ENCODE data around the gene UTP4.
"Not testable (repeated sequence)": the region's sequence is repeated elsewhere in the genome, so short reads cannot be mapped to it uniquely, and the experiment has no call there.

Gene UTP4

DNA sequence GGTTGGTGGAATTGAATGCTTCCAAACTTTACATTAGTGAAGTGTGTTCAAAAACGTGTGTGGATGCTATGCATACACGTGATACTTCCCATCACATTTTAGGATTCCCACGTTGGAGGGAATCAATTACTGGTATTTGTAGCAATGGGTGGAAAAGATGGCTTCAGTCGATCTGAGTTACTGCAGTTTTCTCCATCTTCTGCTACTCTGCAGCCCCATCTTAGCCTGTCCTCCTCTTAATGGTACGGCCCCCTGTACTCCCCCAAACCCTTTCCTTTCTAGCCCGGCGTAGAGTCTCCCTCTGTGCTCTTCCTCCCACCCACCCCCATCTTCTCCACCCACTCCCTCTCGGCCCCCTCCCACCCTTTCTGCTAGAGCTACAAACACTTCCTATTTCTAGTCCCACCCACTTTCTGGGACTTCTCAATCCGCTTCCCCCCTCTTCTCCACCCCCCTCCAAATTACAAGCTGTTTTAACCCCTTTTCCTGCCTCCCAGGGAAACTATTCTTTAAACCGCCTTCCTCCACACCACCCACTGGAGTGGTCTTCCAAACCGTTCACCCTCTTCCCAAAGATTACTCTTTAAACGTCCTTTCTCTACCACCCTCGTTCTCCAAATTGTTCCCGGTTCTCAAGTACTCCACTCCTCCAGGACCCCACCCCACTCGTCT lies 1.1 kb upstream of the UTP4 start:
- no peak for DNase-seq (ENCODE audit: low read depth)

DNA sequence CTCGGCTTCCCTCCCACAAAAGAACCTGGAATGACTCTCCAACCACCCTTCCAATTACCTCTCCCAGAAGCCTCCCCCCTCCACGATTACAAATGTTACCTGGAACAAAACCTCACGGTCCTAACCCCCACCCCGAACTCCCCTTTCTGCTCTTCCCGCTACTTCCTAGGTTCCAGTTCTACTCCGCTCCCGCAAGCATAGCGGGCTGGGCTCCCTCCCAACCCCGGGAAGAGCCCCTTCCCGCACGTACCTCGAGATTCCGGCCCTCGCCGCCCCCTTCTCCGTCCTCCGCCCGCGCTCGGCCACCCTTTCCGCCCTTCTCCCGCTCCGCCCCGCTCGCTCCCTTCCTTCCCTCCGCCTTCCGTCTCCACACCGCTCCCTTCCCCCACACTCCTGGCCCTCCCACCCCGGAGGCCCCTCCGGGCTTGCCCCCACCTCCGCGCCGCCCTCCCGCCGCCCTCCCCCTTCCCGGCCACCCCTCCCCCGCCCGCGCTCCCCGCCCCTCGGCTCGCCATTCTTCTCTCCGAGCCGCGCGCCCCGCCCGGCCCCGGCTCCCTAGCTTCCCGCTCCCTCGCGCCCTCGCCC lies 518 bp upstream of the UTP4 start:
- DNase-seq (ENCODE audit: low read depth), result peak; percentile 65

DNA sequence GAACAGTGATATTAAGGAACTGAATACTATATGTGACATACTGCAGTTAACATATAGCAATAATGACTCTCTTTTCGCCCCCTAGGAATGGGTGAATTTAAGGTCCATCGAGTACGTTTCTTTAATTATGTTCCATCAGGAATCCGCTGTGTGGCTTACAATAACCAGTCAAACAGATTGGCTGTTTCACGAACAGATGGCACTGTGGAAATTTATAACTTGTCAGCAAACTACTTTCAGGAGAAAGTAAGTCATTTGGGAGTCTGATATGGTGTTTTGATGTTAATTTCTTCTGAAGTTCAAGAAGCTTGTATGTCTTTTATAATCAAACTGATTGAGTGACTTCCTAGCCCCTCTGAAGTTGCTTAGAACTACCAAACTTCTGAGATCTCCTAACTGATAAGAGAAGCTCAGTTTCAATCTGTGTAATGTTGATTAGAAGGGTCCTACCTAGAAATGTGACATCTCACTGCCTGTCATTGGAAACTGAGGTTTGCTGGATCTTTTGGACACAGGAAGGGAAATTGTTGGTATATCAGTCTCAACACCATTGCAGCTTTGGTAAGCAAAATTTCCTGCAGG lies 1.0 kb downstream of the UTP4 start:
- DNase-seq (ENCODE audit: low read depth), result no peak

DNA sequence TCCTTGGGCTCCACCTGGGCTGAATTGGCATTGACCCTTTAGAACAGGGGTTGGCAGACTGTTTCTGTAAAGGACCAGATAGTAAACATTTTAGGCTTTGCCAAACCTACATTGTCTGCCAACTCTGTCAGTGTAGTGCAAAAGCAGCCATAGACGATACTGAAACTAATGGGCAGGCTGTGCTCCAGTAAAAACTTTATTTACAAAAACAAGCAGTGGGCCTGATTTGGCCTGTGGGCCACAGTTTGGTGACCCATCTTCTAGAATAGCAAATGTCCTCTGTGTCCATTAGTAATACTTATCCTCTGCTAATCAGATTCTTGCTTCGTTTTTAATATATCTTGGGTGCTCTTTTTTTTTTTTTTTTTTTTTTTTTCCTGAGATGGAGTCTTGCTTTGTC lies 6.2 kb downstream of the UTP4 start:
- no peak for DNase-seq (ENCODE audit: low read depth)

DNA sequence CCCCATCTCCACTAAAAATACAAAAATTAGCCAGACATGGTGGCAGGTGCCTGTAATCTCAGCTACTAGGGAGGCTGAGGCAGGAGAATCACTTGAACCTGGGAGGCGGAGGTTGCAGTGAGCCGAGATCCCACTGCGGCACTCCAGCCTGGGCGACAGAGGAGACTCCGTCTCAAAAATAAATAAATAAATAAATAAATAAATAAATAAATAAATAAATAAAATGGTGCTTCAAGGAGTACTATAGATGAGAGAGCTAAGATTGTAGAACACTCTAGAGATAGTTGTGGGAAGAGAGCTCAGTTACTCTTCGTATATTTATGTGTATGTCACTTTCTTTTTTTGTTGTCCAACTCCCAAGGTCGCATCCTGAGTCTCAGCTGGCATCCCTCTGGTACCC lies 7.0 kb downstream of the UTP4 start:
- DNase-seq (ENCODE audit: low read depth), result not testable (repeated sequence)

DNA sequence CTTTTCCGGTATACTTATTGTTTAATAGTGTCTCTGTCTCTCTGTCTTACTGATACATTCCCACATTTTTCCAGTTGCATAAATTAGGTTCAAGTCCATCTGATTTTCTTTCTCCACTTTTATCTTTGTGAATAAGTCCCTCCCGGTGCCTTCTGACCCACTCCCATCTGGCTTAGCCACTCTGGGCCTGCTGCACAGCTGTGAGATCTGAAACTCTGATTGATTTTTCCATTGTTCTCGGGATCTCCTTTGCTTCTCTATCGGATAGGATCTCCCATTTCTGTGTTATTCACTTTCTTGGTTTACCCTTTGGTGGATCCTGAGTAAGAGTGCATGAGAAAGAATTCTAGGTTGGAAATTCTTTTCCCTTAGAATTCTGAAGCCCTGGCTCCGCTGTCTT lies 8.6 kb downstream of the UTP4 start:
- DNase-seq (ENCODE audit: low read depth), result no peak

DNA sequence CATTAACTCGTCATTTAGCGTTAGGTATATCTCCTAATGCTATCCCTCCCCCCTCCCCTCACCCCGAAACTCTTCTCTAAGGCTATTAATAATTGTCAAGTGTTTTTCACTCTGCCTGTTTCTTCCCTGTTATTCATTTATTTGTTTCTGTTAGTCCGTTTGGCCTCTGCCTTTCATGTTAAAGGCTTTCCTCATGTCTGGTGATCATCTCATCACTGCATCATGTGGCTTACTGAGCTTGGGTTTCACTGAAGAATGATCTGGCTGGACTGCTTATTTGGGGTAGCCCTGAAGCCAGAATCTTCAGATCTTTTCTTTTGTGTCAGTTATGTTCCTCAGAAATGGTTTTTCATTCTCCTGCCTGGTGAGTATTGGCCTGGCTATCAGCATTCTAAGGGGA lies 9.5 kb downstream of the UTP4 start:
- no peak for DNase-seq (ENCODE audit: low read depth)

DNA sequence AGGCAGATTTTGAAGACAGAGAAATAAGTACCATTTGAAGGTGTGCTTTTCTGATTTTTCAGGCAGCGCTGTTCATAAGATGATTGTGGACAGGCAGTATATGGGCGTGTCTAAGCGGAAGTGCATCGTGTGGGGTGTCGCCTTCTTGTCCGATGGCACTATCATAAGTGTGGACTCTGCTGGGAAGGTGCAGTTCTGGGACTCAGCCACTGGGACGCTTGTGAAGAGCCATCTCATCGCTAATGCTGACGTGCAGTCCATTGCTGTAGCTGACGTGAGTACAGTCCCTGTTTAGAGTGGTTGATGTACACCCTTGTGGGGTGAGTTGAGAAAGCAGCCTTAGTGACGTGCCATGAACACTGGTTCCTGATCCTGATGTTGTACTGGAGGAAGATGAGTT lies 10.7 kb downstream of the UTP4 start:
- DNase-seq (ENCODE audit: low read depth), result no peak

DNA sequence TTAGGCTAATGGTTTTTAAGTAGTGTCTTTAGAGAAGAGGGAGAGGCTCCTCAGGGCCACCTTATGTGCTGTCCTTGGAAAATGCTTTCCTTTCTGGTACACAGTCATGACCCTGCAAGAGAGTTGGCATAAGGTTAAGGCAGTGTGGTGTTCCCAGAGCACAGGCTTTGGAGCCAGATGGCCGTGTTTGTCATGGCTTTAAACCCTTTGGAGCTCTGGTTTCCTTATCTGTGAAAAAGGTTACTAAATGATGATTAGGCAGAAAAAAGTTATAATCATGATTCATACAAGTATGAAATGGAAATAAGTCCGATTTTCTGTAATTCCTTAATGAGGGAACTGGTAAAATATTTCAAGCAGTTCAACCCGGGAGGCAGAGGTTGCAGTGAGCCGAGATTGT lies 13.2 kb downstream of the UTP4 start:
- DNase-seq (ENCODE audit: low read depth), result no peak

DNA sequence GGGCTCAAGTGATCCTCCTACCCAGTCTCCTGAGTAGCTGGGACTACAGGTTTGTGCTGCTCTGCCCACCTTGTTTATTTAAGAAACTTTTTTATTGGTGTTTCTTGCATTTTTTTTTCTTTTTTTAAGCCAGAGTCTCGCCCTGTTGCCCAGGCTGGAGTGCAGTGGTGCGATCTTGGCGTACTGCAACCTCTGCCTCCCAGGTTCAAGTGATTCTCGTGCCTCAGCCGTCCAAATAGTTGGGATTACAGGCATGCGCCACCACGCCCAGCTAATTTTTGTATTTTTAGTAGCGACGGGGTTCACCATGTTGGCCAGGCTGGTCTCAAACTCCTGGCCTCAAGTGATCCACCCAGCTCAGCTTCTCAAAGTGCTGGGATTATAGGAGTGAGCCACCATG lies 17.2 kb downstream of the UTP4 start:
- not testable (repeated sequence) for DNase-seq (ENCODE audit: low read depth)

DNA sequence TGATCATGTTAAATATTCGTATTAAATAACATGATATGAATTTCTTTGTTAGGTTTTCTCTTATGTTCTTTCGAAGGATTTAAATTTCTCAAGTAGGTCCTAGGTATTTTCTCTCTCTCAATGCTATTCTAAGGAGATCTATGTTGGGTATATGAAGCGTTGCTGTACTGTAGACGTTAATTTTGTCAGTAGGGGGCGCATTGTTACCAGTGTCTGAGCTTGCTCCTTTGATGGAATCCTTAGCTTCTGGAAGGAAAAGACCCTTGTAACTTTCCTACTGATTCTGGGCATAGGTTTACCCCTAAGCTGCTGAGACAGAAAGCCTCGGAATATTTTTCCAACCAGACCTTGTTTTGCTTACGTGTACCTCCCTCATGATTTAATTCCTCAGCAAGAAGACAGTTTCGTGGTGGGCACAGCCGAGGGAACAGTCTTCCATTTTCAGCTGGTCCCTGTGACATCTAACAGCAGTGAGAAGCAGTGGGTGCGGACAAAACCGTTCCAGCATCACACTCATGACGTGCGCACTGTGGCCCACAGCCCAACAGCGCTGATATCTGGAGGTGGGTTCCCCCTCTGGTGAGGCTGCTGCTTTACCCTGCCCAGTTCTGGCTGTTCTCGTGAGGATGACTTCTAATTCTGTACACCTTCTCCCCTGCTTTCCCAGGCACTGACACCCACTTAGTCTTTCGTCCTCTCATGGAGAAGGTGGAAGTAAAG lies 17.9 kb downstream of the UTP4 start:
- DNase-seq (ENCODE audit: low read depth), result peak; percentile 5

DNA sequence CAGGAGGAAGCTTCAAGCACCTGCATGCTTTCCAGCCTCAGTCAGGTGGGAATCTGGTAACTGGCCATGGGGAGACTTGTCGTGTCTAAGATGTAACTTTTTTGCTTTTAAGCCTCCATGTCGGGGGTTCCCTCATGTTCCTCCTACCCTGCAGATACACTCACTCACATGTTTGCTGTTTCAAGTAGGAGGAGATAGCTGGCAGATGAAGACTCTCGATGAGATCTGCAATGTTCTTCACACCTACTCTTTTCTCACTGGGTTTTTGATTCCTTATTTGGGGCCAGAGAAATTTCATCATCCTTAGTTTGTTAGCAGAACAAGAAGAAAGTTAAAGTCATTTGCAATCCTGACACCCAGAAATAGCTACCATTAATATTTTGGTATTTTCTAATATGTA lies 24.7 kb downstream of the UTP4 start:
- DNase-seq (ENCODE audit: low read depth), result no peak

DNA sequence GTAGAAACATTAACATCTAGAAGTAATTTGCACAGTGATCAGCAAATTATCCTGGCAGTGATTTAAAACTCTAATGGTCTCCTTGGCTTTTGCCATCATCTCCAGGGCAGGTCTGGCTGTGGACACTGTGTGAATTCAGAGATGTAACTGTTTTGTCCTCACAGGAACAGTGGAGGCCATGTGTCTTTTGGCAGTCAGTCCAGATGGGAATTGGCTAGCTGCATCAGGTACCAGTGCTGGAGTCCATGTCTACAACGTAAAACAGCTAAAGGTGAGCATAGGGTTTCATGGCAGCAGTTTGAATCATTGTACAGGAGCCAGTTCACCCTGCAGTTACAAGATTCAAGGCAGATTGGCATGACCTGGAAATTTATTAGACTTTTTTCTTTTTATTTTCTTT lies 27.7 kb downstream of the UTP4 start:
- no peak for DNase-seq (ENCODE audit: low read depth)

DNA sequence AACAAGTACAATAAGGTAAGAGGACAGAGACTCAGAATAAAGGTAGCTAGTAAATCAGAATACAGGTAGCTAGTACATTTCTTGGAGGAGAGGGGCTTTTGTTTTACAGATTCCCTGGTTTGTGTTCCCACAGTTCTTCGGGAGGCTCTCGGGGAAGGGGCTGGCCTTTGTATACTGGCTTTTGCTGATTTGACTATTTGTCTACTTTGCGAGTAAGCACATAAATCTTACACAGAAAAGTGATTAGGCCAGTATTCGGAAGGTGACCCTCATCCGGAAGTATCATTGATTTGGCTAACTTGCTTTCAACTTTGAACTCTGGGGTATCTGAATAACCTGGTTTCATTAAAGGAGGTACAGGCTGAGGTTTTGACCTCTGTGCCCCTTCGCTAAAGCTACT lies 33.1 kb downstream of the UTP4 start:
- no peak for DNase-seq (ENCODE audit: low read depth)

DNA sequence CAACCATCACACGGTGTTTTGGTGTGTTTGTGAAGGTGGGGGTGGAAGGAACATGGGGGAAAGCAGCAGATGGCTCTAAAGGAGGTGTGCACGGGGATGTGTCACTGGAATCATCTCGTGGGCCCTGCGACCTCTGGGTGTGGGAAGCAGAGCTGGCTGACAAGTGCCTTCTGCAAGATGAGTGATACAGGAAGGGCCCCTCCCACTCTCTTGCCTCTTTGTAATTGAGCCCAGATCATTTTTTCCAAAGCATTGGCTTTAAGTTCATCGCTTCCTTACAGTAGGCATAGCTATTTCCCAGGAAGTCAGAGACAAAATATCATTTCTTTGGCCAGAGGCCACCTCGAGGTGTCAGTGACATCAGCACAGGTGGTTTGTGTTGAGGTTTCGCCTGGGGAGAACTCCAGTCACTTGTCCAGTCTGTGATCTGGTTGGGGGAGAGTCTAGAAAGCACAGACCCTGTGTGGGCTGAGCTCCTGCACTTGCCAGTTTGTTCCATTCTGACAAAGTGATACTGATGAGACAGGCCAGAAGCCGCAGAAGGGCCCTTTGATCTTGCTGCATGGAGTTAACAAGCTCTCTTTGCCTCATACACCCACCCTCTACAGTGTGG lies 33.9 kb downstream of the UTP4 start:
- no peak for DNase-seq (ENCODE audit: low read depth)

DNA sequence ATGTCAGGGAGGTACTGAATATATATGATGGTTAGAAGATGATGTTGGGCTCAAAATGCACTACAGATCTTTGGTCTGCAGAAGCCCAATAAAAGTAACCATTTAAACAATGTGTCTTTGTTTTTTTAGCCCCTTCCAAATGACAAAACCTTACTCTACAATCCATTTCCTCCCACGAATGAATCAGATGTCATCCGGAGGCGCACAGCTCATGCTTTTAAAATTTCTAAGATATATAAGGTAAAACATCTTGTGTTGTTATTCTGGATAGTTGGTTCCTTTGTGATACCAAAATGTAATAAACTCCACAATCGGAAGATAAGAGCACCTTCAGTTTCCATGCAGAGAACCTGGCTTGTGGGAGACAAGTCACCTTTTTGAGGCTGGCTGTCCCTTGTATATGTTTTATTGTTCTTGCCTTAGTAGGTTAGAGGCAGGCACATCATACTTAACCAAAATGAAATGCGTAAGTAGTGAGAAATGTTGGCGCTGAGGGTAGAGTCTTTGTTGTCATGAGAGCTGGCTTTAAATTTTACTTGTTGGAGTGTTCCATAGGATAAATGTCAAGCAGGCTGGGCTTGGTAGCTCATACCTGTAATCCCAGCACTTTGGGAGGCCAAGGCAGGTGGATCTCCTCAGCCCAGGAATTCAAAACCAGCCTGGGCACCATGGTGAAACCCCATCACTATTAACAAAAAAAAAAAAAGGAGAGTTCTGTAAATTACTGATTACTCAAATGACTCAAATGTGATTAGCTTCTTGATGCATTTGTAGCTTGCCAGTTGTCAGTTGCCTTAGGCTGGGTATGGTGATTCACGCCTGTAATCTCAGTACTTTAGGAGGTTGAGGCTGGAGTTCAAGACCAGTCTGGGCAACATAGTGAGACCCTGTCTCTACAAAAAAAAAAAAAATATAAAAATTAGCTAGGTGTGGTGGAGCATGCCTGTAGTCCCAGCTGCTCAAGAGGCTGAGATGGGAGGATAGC lies 34.8 kb downstream of the UTP4 start:
- DNase-seq (ENCODE audit: low read depth), result no peak

DNA sequence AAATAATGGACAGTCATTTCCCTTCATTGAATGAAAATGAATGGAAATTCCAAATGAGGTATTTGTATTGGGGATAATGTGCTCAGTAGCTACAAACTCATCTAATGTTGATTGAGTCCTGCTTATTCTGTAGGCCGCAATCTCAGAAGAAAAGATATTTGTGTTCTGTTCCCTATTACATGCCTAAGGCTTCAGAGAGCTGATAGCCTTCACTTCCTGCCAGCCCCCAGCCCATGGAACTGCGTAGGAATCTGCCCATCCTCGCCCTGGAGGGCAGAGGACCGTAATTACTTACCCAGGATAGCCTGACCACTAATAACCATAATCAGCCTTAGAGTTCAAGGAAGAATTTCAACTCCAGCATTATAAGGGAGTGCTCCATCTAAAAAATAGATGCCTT lies 36.6 kb downstream of the UTP4 start:
- no peak for DNase-seq (ENCODE audit: low read depth)

DNA sequence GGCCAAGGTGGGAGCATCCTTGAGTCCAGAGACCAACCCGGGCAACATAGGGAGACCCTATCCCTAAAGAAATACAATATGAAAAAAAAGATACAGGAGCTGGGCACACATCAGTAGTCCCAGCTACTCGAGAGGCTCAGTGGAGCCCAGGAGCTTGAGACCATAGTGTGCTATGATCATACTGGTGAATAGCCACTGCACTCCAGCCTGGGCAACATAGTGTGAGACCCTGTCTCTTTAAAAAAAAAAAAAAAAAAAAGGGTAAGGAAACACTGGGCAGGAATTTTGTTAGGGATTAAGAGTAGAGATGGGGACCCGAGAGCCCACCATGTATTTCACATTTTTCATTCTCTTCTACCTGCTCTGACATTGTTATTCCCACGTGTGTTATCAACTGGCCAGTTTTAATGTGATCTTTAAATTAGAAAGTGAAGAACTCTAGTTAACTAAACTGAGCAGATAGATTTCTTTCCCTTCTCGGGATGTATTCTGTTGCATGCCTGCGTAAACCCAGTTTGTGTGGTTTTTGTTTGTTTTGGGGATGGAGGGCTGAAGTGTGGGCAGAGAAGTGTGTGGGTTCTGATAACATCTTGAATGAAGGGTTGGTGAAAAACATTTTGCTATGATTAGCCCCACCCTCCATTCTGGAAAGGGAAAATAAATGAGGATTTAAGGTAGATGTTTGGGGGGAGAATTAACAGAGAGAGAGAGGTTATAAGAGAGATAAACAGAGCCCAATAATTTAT lies 37.3 kb downstream of the UTP4 start:
- DNase-seq (ENCODE audit: low read depth), result no peak

DNA sequence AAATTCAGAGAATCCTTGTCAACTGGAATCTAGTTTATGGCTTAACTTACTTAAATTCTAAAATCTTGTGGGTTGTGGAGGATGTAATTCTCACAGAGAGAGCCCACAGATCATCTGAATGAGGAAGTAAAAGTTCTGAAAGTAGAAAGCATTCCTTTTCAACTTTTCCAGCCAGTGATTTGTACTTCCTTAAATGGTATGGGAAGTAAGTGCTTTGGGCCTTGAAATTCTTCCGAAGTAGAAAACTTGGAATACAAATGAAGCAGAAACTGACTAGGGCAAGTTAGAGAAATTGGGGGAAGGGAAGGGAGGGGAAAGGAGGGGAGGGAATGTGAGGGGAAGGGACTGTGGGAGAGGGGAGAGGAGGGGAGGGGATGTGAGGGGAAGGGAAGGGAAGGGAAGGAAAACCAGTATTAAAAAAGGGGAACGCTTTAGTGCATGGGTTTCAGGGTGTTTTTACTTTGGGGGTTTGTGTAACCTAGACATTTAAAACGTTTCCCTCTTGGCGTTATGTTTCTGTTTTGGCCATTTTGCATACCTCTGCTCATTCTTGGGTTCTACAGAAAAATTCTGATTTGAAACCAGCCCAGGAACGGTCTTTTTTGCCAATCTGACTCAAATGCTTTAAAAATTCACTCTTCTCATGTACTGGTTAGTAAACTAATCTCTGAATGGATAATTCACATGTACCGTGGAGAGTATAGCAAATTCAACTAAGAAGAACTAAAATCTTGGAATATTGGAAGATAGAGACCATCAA lies 39.1 kb downstream of the UTP4 start:
- DNase-seq (ENCODE audit: low read depth), result no peak

All from T-helper 22 cell (primary cell).